GM18526 (cell line): ENCODE results near the gene LHFPL3.

Experiments used
- POLR2A ChIP-seq: IDR thresholded peaks from 3 replicates; pipeline ENCODE4 v1.6.1; 2011; ENCODE audit not compliant: insufficient read length; ENCODE audit errors: extremely low read depth

LHFPL3 gene

DNA sequence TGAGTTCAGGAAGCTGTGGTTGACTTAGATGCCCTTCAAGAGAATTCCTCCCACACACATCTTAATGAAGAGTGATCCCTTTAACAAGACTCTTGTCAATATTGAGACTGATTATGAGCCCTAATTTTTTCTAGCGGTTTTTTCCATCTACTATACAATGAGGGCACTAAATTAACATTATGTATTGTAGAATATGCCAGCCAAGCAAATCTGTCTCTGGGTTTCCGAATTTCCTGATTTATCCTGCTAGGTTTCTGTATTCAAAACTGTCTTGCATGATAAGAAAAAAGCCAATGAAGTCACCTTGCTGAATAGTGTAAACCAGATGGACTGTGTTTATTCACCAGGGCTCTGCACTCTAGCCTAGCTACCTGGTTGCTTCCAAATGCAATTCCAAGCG lies 461.4 kb downstream of the LHFPL3 start:
- TF ChIP-seq POLR2A: no peak

DNA sequence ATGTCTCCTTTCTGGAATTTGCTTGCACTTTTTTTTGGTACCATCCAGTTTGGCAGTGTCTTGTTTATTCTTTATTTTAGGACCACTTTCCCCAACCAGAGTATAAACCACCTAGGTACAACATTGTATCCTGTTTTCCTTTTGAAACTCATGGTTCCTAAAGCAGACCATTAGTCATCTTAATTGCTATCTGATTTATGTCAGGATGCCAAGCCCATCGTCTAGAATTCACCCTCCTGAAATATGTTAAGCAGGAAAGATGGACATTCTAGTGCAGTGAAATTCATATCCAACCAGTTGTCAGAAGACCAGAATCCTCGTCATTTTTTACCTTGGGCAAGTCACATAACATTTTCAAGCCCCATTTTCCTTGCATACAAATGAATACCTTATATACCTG lies 462.0 kb downstream of the LHFPL3 start:
- no peak for TF ChIP-seq POLR2A

DNA sequence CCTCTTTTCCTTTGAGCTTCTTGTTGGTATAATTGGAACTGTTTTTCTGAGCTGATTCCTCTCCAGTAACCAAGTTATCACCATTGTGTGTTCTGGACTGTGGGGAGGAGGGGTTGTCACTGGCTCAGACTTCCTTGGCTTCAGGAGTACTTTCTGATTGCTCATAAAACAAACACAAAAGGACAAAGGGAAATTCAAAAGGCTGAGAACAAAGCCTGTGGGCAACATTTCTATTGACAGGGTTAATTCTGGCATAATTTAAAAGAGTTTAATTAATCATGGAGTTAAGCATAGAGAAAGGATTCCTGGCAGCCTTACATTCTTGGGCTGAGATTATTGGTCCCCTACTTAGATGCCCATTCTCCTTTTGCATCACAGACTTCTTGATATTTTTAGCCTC lies 462.7 kb downstream of the LHFPL3 start:
- TF ChIP-seq POLR2A: no peak

DNA sequence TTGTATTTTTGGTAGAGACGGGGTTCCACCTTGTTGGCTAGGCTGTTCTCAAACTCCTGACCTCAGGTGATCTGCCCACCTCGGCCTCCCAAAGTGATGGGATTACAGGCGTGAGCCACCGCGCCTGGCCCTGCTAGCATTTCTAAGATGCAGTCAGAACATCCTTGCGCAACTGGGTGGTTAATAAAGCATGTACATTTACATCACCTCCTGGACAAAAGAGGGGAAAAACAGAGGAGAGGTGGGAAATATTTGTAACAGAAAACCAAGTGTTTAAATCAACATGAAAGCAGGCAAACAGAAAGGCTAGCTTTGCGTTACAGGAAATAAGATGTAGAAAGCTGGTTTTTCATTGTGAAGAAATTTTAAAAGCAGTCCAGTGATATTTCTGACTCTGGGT lies 464.7 kb downstream of the LHFPL3 start:
- TF ChIP-seq POLR2A: no peak

DNA sequence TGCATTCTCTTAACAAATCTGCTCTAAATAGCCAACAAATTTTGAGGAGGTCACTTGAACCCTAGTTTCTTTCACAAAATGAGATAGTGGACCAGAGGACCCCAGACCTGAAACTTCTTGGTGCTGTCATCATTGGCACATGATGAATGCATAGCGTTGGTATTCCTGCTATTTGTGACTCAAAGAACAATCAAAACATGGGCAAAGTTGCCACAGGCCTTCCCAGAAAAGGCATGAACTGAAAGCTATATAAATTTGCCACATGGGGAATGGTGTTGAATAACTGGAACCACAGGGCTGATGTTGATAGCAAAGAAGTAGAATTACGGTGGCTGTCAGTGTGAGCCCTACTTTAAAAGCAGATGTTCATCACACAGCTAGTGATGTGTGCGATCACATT lies 465.8 kb downstream of the LHFPL3 start:
- TF ChIP-seq POLR2A: no peak

DNA sequence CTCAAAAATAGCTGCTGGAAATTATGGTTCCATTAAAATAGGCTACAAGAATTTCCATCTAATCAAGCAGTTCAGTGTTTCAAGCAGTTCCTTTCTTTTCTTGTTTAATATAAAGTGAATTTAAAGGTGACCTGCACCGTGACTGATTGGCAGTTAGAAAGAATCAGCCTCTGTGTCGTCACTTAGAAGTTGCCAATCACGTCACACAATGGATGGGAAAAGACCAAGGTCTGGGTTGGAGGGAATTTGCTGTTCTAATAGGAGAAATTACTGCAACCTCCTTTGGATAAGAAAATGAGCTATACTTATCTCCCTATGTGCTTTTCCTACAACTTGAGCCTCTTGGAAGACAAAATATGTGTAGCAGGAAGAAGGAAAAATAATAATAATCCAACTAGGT lies 466.2 kb downstream of the LHFPL3 start:
- TF ChIP-seq POLR2A: no peak

DNA sequence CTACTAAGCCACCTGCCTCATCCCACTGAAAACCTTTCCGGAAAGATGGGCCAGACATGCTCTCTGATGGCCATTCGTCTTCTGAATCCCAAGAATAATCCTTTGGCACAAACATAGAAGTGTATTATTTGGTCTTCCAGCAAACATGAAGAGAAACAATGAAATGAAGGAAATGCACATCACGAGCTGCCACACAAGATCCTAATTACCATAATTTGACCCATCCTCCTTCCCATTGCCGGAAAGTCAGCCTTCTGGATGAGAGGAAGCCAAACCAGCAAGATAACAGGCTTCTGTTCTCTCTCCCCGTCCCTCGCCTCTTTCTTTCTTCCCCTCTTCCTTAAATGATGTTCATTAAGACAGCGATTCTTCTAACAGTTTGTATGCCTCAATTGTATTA lies 466.7 kb downstream of the LHFPL3 start:
- TF ChIP-seq POLR2A: no peak

DNA sequence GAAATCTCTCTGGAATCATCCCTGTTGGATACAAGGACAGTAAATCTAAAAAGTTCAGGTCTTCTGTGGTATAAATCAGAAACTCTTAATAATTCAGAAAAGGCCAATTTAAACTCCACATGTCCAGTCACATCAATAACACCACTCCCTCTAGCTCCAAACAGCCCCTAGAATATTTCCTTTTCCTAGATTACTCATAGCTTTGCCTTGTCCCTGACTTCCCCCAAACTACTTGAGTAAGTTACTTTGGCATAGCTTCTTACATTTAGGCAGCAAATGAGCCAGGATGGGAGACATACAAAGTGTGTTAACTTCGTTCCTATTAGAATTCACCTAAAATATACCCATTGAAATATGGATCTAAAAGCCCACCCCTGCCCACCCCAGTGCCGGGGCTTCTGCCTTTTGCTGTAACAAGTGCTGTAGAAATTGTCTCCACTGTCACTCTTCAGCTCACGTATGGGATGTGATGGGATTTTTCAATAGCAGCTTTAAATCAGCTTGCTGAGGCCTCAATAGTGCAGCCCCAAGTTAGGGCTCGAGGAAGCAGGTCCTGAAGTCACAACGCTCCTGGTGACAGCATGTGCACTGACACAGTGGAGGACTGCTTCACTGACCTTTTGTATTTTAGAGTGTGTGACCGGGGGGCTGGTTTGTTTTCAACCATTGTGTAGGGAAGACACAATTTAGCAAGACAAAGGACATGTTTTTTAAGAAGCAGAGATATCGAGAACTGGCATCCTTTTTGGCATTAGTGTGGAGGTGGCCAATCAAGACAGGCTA lies 467.4 kb downstream of the LHFPL3 start:
- no peak for TF ChIP-seq POLR2A

DNA sequence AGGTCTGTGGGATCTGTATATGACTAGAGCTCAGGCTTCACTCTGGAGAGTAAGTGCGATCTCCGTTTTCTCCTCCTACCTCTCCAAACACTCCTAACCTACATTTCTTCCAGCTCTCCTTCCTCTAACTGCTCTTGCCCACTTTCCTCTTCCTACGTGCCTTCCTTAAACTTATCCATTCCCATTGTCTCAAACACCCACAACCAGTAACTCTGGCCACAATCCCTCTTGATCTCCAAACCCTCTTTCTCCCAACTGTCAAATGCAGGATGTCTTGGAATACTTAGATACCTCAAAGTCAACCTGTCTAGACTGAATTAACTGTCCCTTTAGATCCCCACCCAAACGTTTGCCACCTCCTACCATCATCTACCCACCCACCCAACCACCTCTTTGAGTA lies 471.9 kb downstream of the LHFPL3 start:
- TF ChIP-seq POLR2A: no peak

DNA sequence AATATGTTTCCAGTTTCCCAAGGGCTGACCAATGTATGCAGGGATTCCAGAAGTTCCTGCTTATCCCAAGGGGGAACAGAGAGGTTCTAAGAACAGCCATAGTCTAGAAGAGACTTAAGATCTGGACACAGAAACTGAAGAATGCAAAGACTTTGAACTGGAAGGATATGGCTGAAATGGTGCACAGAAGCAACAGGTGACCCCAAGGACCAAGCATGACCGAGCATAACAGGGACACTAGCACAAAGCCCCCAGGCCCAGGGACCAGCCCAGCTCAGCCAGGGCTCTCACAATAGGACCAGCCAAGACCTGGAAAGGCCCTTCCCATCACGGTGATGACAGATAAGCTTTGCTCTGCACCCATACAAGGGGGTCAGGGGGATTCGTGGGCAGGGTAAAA lies 472.6 kb downstream of the LHFPL3 start:
- no peak for TF ChIP-seq POLR2A

DNA sequence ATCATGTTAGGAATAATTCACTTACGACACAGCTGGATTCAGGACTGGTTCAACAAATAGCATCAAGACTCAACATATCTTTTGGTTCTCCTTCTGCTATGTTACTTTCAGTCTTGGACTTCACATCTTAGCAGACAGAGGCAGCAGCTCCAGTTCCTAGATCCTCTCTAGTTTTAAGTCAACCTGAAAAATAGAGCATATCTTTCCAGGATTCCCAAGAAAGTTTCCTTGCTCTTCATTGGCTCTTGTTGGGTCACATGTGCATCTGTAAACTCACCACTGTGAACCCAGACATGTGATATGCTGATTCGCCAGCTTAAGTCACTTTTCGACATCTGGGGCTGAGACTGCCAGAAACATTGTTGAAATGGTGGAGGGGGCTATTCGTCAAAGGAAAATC lies 475.5 kb downstream of the LHFPL3 start:
- TF ChIP-seq POLR2A: no peak

DNA sequence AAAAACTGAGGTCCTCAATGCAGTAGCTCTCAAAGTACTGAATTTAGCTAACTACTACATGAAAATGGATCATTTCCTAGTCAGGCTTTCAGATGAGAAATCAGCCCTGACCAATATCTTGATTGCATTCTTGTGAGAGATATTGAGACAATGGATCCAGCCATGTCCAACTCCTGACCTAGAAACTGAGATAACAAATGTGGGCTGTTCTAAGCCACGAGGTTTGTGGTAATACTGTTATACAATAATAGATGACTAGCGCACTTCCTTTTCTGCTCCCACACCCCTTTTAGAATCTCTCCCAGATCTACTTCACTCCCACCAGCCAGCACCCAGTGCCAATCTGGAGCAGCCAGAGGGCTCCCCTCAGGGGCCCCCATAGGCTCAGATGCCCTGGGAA lies 476.3 kb downstream of the LHFPL3 start:
- TF ChIP-seq POLR2A: no peak

DNA sequence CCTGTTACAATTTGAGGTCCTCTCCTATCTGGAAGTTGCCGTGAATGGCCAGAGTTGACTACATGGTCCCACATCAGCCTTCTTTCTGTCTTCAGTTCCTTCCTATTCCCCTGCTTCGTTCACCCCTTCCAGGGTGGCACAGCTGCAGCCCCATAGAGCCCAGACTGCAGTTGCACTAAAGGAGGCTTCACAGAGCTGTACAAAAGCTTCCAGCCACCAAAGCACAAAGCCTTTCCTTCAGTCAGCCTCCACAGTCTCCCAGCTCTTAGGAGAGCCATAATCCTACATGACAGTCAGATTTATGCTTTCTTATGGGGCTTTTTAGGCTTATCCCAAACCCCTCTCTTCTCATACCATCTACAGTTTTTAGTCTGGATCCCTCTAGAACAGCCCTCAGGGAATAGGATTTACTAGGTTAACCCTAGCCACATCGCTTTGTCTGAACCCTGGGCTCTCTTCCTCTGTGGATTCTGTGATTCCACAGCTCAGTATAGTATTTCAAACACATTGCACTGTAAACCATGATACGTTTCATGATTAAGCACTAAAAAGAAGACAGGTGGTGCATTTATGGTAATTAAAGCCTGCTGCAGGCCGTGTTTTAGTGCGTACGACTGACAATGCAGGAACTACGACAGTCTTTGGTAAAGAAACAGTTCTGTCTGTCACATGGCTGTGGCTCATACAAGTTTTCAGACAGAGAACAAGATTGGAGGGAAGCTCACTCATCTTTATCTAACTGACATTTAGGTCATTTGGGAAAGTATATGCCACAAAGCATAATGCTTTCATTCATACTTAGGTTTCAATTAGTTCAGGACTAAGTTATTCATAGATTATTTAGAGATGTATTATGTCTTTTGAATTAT lies 477.3 kb downstream of the LHFPL3 start:
- no peak for TF ChIP-seq POLR2A

DNA sequence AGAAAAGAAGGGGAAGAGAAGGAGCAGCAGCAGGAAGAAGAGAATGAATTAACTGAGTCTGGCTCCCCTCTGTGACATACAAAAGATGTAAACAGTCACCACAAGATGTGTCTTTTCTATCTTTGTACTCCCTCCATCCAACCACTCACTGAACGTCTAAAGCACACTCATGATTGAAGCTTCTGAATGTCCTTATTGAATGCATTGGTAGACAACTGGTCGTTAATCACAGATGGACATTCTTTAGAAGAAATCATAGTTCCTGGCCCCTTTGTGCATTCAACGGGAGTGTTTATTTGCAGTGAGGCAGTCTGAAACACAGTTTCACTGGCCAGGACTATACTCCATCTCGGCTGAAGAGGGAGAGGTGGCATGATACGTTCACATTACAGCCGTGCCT lies 479.3 kb downstream of the LHFPL3 start:
- TF ChIP-seq POLR2A: no peak

DNA sequence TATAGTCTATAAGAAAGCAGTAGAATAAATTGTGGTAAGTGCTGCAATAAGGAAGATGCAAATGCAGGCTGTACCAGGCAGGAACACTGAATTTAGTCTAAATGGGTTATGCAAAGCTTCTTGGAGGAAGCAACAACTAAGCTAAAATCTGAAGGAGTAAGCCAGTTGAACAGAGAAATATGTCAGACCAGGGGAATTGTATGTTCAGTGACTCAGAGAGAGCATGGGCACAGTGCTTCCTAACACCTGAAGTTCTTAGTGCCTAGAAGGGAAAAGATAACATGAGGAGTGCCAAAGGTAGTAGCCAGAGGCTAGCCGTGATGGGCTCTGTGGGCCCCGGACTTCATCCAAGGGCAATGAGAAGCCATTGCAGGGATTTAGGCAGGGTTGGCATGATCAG lies 481.5 kb downstream of the LHFPL3 start:
- no peak for TF ChIP-seq POLR2A

DNA sequence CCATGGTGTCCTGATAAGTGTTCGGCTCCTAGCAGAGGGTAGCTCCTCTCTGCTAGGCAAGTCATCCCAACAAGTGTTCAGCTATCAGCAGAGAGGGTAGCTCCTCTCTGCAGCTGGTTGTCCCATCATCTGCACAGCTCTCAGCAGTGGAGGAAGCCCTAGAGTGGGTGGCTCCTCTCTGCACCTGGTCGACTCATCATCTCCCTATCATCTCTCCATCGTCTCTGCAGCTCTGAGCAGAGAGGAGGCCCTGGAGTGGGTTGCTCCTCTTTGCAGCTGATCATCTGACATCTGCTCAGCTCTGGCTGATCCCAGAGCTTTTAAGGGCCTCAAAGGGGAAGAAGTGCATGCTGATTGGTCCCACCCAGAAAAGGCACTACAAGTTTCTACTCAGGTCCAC lies 485.7 kb downstream of the LHFPL3 start:
- no peak for TF ChIP-seq POLR2A

DNA sequence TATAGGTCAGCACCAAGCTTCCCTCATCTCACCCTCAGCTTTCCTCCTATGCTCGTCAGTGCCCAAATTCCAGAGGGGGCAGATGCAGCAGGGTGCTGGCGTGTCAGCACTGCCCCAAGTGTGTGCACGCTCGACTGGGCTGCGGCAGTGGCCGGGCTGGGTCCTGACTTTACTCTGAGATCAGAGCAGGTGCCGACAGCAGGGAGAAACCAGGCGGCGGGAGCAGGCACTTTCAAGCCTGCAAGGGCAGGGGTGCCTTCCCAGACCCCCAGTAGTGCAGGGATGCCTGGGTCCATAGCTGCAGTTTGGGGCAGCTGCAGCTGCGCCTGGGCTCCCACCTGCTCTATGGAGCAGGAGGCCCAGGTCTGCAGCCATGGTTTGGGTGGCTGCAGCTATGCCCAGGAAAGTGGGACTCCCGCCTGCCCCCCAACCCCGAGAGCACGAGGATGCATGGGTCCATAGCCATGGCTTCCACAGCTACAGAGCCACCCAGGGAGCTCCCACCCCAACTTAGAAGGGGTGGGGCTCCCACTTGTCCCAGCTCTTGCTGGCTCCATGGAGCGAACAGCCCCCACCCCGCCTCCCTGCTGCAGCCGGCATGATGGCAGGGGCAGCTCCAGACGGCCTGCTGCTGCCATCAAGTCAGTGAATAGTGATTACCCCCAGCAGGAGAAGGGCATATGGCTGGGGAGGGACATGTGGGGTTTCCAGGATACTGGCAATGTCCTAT lies 486.4 kb downstream of the LHFPL3 start:
- TF ChIP-seq POLR2A: no peak

DNA sequence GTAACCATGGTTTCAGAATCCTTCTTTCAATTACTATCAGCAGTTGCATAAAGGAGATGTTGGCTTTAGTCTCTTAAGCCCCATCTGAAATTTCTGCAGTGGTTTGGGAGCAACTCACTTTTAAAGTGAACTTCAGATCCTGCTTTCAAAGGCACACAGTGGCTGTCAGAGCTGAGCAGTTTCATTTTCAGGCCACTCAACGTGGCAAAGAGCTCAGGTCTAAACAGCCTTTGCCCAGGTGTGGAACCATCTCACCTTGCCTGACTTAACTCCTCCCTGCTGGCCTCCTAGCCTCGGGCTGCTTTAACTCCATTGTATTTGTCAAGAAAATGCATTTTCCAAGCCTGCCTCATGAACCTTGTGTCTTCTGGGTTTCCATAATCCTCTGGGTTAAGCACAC lies 488.1 kb downstream of the LHFPL3 start:
- no peak for TF ChIP-seq POLR2A
